CD1c-positive myeloid dendritic cell (primary cell): Measurements from ENCODE around the gene LRRC43.
A peak's percentile ranks its signal among the peaks of the same experiment; 100 is the strongest.
"Not testable (repeated sequence)": the region's sequence is repeated elsewhere in the genome, so short reads cannot be mapped to it uniquely, and the experiment has no call there.

Experiments
- DNase-seq: peaks from one replicate; pipeline ENCODE4 v3.0.0-alpha.2; 2016; ENCODE audit errors: extremely low spot score

LRRC43 gene

DNA sequence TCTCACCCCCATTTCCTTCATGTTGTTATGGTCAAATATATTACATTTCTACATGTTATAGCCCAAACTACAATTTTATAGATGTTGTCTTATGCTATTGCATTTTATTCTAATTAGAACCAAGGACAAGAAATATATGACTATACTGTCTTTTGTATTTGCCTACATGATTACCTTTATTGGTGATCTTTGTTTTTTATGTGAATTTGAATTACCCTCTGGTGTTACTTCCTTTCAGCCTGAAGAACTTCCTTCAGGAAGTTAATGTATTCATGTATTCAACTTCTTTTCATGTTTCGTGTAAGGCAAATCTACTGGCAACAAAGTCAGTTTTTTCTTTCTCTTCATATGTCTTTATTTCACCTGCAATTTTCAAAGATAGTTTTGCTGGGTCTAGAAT, 11.9 kb downstream of the LRRC43 start:
- no peak for DNase-seq

GRCh38 chr12:122195405-122195804, 12.5 kb downstream of the LRRC43 start:
- DNase-seq = no peak

DNA sequence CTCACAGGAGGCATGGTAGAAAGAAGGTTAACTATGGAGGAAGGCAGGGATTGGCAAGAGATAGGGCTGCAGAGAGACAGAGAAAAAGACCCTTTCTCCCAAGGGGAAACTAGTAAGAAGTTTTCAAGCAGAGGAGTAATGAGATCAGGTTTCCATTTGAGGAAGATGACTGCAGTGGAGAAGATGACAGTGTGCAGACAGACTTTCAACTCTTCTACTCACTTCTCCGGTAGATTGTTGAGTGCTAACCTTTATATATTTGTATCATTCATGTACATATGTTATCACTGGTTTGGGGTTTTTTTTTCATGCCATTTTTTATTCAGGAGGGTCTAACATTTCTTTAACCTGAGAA, 14.7 kb downstream of the LRRC43 start:
- DNase-seq = no peak

- no peak for DNase-seq
Observed at GRCh38 chr12:122199484-122200355, 16.8 kb downstream of the LRRC43 start.

- no peak for DNase-seq
Observed at GRCh38 chr12:122200541-122201175, 17.7 kb downstream of the LRRC43 start.

- no peak for DNase-seq
Observed at GRCh38 chr12:122201381-122201780, 18.5 kb downstream of the LRRC43 start.

DNA sequence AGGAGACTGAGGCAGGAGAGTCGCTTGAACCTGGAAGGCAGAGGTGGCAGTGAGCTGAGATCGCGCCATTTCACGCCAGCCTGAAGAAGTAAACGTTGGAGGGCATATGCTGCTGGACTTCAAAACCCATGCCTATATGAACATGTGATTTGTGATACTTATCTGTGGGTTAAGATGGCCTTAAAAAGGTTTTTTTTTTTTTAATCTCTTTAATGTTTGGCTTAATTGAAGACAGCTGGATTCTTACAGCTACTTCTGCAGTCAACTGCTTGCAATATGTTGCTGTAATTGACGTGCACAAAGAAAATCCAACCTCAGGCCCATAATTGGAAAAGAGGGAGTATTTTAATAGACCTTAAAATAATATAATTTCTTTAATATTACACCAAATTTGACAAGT, 19.1 kb downstream of the LRRC43 start:
- no peak for DNase-seq

- DNase-seq = not testable (repeated sequence)
Observed at GRCh38 chr12:122202811-122203210, 19.9 kb downstream of the LRRC43 start.

GRCh38 chr12:122203301-122204166, 20.6 kb downstream of the LRRC43 start, which contains the start of gene B3GNT4:
Gene B3GNT4, plus strand, starts transcription at chr12:122203709. Its CDS starts 910 bp downstream, at chr12:122204619.
- peak; percentile 70 for DNase-seq

DNA sequence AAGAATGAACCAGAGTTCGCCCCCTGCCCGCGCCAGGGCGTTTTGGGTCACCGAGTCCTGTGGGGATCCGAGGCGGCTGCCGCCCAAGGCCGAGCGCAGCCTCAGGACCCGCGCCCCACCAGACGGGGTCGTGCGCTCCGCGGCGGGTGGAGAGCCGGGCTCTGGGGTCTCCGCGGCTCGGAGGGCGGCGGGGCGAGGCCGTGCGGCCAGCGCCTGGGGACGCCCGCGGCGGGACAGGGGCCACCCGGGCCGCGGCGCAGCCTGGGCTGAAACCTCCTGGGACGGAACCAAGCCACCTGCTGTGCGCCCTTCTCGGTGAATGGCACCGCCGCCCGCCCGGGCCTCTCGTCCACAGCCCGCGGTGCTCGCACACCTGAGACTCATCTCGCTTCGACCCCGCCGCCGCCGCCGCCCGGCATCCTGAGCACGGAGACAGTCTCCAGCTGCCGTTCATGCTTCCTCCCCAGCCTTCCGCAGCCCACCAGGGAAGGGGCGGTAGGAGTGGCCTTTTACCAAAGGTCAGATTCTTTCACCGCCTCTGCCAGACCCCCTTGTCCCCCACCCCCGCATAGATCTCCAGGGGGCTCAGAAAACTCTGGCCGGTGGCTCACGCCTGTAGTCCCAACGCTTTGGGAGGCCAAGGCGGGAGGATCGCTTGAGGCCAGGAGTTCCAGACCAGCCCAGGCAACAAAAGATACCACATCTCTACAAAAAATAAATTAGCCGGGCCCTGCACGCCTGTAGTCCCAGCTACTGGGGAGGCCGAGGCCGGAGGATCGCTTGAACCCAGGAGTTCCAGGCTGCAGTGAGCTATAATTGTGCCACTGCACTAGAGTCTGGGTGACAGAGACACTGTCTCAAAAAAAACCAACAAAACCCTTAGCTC, 21.5 kb downstream of the LRRC43 start:
- no peak for DNase-seq

DNA sequence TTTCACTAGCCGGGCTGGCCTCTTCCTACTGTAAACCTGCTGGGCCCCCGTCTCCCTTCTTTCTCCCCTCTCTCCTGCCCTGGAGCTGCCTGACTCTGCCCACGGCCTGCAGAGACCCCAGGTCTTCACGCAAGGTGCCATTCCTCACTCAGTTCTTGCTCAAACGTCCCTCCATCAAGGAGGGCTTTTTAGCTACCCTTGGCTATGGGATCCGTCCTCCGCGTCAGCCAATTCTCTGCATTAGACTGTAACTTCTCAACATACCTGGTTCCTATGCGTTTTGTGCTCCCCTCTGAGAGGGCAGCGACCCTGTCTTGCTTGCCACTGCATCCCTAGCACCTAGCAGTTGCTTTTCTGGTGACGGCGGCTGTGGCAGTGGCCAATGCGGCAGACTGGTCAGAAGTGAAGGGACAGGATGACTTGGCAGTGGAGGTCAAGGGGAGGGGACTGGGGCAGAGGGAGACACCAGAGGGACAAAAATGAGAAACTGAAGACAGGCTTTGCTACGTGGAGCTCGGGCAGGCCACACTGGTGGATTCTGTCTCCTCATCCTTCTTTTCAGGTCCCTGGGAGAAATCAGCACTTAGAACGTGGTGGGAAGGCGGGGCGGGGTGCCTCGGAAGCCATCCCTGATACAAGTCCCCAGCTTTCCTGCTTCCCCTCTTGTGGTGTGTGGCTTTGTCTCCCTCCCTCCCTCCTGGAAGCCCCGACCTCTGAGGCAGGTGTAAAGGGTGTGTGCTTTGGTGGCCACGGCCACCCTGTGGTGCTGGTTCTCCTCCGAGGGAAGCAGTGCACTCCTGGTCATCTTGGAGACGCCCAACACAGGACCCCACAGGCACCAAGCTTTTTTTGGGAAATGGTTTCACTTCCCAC, 22.4 kb downstream of the LRRC43 start:
- no peak for DNase-seq

DNA sequence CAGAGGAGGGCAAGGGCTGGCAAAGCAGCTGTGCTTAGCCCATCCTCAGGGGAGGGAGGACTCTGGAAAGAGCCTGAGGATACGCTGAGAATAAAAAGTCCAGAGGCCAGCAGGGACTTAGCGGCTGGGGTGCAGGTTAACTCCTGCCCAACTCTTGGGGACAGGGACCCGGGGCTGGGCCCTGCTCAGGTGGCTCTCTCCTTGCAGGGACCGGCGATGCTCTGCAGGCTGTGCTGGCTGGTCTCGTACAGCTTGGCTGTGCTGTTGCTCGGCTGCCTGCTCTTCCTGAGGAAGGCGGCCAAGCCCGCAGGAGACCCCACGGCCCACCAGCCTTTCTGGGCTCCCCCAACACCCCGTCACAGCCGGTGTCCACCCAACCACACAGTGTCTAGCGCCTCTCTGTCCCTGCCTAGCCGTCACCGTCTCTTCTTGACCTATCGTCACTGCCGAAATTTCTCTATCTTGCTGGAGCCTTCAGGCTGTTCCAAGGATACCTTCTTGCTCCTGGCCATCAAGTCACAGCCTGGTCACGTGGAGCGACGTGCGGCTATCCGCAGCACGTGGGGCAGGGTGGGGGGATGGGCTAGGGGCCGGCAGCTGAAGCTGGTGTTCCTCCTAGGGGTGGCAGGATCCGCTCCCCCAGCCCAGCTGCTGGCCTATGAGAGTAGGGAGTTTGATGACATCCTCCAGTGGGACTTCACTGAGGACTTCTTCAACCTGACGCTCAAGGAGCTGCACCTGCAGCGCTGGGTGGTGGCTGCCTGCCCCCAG, 23.4 kb downstream of the LRRC43 start:
- no peak for DNase-seq

DNA sequence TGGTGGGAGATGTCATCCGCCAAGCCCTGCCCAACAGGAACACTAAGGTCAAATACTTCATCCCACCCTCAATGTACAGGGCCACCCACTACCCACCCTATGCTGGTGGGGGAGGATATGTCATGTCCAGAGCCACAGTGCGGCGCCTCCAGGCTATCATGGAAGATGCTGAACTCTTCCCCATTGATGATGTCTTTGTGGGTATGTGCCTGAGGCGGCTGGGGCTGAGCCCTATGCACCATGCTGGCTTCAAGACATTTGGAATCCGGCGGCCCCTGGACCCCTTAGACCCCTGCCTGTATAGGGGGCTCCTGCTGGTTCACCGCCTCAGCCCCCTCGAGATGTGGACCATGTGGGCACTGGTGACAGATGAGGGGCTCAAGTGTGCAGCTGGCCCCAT, 24.1 kb downstream of the LRRC43 start:
- DNase-seq = no peak

DNA sequence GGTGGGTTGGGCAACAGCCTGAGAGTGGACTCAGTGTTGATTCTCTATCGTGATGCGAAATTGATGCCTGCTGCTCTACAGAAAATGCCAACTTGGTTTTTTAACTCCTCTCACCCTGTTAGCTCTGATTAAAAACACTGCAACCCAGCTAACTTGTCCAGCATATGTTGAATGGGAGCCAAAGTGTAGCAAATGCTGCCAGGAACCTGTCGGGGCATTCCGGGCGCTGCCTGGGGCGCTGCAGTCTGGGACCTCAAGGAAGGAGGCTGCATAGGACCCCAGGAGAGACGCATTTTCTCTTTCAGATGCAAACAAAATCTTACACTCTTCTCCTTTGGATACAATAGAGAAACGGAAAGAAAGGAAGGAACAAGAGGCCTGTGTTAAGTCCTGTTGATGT, 24.5 kb downstream of the LRRC43 start:
- DNase-seq = no peak

DNA sequence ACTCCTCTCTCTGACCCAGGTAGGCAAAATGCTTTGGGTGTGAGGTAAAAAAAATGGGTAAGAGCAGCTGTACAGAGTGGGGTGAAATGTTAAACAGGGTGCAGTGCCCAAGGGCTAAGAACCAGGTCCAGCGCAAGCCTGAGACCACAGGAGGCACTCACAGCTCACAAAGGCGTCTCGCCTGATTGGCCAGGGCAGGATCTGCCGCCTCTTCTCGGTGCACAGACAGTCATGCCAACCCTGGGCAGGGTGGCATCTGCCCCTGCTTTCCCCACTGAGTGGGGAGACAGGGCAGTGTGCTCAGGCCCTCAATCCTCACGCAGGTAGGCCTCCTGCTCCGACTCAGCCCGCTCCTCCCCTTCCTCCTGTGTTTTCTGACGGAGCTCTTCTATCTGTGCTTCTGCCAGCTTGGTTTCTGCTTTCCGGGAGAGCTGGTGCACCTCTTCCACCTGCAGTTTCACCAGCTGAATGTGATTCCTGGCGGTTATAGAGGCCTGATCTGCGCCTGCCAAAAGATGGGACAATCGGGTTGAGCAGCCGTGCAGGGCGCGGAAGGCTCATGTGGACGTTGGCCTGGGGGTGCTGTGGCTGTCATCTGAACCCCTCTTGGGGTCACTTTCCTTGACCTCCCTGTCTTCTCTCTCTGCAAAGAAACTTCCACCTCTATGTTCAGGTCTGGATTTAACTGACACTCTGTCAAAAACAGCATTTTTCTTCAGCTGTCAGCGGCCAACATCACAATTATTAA, 25.3 kb downstream of the LRRC43 start:
- no peak for DNase-seq

GRCh38 chr12:122215771-122216170, 32.8 kb downstream of the LRRC43 start:
- DNase-seq = no peak

DNA sequence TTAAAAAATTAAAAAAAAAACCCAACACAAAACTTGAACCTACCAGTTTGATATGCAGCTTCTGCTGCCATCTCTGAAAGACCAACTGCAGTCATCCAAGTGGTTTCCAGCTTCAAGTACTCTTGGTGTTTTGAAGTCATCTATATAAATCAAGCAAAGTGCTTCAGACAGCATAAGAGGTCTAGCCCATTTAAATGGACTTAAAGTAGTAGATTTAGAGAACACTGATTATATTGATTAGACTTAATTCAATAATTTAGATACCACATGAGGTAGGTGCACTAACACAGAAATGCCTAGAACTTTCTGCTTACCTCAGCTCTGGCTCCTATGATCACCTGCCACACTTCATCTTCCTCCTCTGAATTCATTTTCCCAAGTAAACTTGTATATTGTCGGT, 33.5 kb downstream of the LRRC43 start:
- DNase-seq = no peak

DNA sequence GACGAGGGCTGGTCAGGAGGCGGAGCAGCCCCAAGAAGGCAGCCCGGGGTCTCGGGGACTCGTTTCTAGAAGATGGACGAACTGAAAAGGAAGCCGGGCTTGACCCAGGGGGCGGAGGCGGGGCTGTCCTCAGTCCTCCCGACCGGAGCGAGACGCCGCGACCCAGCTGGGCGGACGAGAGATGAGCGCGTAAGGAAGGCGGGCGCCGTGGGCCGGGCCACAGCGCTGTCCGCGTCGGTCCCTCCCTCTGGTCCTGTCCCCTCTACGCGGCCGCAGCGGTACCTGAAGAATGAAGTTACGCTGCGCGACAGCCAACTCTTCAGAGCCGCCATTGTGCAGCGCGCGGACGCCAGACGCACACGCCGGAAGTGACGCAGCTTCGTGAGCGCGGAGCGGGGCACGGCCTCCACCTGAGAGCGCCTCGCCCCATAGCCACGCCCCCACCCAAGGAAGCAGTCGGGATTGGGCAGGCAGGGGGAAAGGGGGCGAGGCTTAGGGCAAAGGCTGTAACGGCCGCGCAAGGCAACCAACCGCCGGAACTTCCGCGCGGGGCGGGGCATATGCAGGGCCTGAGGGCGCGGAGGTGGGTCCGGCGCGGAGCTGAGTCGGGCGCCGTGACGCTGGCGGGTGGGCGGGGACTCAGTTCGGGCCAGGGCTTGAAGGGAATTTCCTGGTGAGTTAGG, 42.9 kb downstream of the LRRC43 start, which contains the start of gene DIABLO:
Gene DIABLO (minus strand): TSS at position 370 of the 683 bp plus-strand sequence. CDS start 38 bp downstream, at position 332.
- peak; percentile 100 for DNase-seq
